Esophagus squamous epithelium (tissue), 4 donors: ENCODE measurements around the gene GRK1.

ENCODE experiments used
- POLR2A ChIP-seq, 4 donors: fragments of 450-650 bp; IDR thresholded peaks; one replicate each; pipeline ENCODE4 v1.6.1; 2017; ENCODE audit warnings: antibody characterized with exemption in 4 of 4, mild to moderate bottlenecking in 4 of 4, moderate library complexity in 3 of 4
- TF ChIP-seq, protein P1 (sequence below), 6 experiments: fragments of 450-650 bp in 4 of 6; fragments of 200-600 bp in 2 of 6; sonication (generic) in 2 of 6; IDR thresholded peaks; one replicate each; pipeline ENCODE4 v1.5.1; 2016 to 2019; ENCODE audit warnings: antibody characterized with exemption in 6 of 6, mild to moderate bottlenecking in 4 of 6, moderate library complexity in 4 of 6

GRCh38 chr13:113758651-113759524 is 91.9 kb downstream of the GRK1 start, which contains the start of gene TMEM255B:
- TF ChIP-seq, protein P1, sequence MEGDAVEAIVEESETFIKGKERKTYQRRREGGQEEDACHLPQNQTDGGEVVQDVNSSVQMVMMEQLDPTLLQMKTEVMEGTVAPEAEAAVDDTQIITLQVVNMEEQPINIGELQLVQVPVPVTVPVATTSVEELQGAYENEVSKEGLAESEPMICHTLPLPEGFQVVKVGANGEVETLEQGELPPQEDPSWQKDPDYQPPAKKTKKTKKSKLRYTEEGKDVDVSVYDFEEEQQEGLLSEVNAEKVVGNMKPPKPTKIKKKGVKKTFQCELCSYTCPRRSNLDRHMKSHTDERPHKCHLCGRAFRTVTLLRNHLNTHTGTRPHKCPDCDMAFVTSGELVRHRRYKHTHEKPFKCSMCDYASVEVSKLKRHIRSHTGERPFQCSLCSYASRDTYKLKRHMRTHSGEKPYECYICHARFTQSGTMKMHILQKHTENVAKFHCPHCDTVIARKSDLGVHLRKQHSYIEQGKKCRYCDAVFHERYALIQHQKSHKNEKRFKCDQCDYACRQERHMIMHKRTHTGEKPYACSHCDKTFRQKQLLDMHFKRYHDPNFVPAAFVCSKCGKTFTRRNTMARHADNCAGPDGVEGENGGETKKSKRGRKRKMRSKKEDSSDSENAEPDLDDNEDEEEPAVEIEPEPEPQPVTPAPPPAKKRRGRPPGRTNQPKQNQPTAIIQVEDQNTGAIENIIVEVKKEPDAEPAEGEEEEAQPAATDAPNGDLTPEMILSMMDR (IDR thresholded peaks at IDR 0.05), result peak; percentile 24 to 49 (median 36)
- peak in 2 of 4 donors; percentile 34 to 36 for TF ChIP-seq POLR2A (IDR thresholded peaks at IDR 0.05)
